LNCAP (cell line): ENCODE data around the gene OGFOD2.

Experiments
- TF ChIP-seq, protein P1 (sequence below): fragments of 450-650 bp; IDR thresholded peaks from 2 replicates; pipeline ENCODE4 v1.5.1; 2017; ENCODE audit warnings: mild to moderate bottlenecking

The OGFOD2 gene

DNA sequence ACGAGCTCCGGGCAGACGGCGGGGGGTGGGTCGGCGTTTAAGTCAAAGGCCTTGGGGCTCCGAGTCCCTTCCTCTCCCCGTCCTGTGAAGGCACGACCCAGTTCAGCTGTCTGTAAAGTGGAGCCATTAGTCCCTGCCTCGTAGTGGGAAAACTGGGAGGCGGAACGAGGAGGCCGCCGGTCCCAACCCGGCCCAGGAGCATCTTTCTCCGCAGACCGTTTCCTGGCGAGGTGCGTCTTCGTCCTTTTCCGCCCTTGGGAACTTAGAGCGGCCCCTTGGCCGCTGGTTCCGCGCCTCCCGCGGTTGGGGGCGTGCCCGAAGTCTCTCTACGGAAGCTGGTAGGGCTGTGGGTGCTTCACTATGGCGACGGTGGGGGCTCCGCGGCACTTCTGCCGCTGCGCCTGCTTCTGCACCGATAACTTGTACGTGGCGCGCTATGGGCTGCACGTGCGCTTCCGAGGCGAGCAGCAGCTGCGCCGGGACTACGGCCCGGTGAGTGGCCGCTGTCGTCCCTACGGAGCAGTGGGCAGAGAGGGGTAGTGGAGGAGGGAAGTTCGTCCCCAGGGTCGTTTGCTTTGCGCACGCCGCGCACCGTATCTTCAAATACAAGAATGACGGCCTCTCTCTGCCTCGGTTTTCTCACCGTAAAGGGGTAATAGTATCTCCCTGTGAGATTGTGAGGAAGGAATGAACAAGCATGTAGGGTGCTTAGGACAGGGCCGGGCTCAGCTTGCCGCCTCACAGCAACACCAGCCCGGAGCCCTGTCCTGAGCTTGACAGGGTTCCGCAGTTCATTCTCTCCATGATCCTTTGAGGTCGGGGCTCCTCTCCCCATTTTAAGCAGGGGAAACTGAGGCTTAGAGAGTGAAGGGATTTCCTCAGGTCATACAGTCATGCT lies at the start of gene OGFOD2:
TSS of gene OGFOD2 (plus strand) at position 353 of the 898 bp plus-strand sequence. CDS start at position 361, 8 bp downstream.
- TF ChIP-seq, protein P1, sequence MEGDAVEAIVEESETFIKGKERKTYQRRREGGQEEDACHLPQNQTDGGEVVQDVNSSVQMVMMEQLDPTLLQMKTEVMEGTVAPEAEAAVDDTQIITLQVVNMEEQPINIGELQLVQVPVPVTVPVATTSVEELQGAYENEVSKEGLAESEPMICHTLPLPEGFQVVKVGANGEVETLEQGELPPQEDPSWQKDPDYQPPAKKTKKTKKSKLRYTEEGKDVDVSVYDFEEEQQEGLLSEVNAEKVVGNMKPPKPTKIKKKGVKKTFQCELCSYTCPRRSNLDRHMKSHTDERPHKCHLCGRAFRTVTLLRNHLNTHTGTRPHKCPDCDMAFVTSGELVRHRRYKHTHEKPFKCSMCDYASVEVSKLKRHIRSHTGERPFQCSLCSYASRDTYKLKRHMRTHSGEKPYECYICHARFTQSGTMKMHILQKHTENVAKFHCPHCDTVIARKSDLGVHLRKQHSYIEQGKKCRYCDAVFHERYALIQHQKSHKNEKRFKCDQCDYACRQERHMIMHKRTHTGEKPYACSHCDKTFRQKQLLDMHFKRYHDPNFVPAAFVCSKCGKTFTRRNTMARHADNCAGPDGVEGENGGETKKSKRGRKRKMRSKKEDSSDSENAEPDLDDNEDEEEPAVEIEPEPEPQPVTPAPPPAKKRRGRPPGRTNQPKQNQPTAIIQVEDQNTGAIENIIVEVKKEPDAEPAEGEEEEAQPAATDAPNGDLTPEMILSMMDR = no peak

- TF ChIP-seq, protein P1 = no peak
Observed at GRCh38 chr12:122927756-122928403, 47.2 kb upstream of the OGFOD2 start.

DNA sequence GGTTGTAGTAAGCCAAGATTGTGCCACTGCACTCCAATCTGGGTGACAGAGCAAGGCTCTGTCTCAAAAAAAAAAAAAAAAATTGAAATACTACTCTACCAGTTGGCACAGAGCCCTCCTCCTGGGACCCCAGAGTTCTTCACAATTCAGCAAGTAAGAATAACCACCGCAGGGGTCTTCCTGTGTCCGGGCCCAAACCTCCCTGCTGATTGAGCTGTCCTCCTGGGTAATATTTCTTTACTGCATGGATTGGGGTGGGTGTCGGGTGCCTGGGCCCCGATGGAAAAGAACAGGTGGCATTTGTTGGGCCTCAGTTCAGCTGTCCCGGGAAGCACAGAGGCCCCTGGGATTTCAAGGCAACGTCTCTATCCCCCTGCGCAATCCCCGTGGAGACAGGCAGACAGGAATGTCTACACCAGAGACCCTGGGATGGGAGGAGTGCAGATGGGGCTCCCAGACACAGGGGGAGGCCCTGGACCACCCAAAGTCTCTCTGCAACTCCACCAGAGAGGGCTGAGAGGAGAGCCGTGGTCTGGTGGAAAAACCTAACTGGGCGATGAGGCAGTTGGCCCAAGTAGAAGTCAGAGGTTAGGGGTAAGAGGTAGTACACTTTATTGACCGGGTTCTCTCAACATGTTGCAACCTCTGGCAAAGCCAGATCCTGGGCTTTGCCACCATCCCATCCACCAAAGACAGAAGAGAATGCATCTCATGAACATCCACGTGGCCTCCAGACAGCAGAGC lies 46.5 kb upstream of the OGFOD2 start:
- TF ChIP-seq, protein P1 = no peak

- TF ChIP-seq, protein P1 = no peak
Observed at GRCh38 chr12:122929148-122929538, 45.9 kb upstream of the OGFOD2 start.

DNA sequence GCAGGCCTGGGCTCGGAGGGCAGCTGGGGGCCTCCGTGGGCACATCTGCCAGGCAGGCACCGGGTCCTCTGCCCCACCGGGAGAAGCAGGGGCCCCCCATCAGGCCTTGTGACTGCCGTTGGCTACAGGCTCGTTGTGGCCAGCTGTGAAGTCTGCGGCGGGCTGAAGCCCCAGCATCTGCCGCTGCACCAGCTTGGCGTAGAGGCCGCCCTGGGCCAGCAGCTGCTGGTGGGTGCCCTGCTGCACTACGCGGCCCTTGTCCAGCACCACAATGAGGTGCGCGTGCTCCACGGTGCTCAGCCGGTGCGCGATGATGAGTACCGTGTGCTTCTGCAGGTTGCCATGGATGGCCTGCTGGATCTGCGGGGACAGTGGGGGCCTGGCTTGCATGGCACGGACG lies 45.2 kb upstream of the OGFOD2 start:
- TF ChIP-seq, protein P1 = no peak

DNA sequence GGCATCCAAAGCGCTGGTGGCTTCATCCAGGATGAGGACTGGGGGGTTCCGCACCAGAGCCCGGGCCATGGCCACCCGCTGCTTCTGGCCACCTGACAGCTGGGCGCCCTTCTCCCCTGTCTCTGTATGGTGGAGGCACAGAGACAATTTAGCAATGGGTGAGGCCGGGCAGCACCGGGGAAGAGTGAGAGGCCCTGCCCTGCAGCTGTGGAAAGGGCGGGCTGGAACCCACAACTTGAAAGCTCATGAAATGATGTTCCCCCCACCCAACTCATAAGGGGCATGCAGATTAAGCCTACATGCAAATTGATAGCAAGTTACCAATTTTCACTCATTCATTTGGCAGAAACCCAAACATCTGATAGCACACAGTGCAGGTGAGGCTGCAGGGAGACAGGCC lies 42.8 kb upstream of the OGFOD2 start:
- TF ChIP-seq, protein P1 = no peak

DNA sequence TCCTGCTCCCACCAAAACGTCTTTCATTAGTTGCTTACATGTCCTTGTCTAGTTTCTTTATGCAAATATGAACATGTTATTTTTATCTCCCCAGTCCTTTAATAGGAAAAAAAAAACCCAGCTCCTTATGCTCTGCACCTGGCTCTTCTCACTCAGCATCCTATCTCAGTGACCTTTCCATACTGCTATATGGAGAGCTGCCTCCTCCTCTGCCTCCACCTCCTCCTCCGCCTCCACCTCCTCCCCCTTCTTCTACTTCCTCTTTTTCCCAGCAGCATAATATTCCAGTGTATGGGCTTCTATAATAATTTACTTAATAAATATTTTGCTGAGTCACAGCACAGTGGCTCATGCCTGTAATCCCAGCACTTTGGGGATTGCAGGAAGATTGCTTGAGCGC lies 40.3 kb upstream of the OGFOD2 start:
- TF ChIP-seq, protein P1 = no peak
